ENCODE measurements around the gene TRAPPC1.
"Not testable (repeated sequence)": the region's sequence is repeated elsewhere in the genome, so short reads cannot be mapped to it uniquely, and the experiment has no call there.

TRAPPC1 gene

GRCh38 chr17:7931709-7932482 is at the start of gene TRAPPC1, which contains the start of gene CNTROB:
Gene TRAPPC1 (minus strand): TSS chr17:7931946. CDS start chr17:7931829, 117 bp downstream.
Gene CNTROB (plus strand): TSS chr17:7932206. CDS start chr17:7933080, 874 bp downstream.
- peak; percentile 98 for DNase-seq

- no peak for DNase-seq
These were observed 46.1 kb upstream of the TRAPPC1 start for GRCh38 chr17:7977805-7978204.

GRCh38 chr17:7977039-7977438 is 45.3 kb upstream of the TRAPPC1 start:
- DNase-seq = no peak

- DNase-seq = no peak
These were observed 42.9 kb upstream of the TRAPPC1 start for GRCh38 chr17:7974638-7975131.

DNA sequence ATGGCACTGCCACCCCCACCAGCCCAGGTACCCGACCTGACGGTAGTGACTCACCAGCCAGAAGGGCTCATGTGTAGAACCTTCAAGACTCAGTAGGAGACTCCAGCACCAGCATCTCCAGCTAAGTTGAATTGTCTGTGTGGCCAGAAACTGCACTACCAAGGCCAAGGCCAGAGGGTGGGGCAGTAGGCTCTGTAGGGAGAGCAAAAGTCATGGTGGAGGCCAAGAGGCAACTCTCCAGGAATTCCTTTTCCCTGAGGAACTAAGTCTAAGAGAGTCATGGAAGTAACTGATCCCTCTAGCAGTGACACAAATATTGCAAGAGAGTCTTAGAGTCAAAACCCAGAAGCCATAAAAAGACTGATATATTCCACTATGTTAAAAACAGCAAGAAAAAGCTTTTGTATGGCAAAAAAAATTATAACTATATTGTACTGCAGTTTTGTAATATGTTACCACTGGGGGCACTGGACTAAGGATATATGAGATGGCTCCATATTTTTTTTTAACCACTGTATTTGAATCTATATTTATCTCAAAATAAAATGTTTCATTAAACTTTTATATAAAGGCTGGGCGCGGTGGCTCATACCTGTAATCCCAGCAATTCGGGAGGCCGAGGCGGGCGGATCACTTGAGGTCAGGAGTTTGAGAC is 40.5 kb upstream of the TRAPPC1 start:
- no peak for DNase-seq

DNA sequence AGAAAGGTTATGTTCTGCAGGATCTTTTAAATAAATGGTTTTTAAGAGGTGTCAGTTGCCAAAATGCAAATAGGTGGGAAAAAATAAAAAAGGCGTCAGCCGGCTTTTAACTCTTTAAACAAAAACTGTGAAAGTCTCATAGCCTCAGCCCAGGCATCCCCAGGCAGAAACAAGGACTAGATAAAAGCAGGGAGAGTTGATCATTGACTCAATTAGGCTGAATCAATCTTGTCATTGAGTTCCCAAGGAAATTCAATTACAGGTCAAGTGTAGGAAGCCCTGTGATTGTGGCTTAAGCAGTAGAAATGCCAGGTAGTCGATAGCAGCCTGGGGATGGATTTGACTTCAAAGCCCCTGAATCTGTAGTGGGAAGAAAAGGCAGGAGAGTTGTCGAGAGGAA is 39.9 kb upstream of the TRAPPC1 start:
- DNase-seq = no peak

DNA sequence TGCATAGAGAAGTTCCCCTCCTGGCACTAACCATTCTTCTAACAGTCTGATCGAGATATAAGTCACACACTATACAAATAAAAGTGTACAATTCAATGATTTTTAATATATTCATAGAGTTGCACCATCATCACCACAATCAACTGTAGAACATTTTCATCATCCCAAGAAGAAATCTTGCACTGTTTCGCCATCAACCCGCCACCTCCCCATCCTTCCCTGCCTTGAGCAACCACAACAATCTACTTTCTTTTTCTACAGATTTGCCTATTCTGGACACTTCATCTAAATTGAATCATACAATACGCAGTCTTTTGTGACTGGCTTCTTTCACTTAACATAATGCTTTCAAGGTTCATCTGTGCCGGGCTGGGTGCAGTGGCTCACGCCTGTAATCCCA is 37.7 kb upstream of the TRAPPC1 start:
- no peak for DNase-seq

DNA sequence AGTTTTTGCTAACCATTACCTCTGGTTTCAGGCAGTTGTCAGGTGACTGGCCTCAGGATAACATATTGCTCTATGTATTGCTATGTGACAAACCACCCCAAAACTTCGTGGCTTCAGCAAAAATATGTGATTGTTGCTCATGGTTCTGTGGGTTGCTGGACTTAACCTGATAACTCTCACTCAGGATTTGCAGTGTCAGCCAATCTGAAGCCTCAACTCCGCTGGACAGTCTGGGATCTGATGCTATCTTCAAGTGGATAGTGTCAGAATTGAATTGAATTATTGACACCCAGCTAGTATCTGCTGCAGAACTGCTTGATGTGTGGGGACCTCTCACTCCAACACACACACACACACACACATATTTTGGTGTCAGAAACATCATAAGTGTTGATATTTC is 36.0 kb upstream of the TRAPPC1 start:
- no peak for DNase-seq

DNA sequence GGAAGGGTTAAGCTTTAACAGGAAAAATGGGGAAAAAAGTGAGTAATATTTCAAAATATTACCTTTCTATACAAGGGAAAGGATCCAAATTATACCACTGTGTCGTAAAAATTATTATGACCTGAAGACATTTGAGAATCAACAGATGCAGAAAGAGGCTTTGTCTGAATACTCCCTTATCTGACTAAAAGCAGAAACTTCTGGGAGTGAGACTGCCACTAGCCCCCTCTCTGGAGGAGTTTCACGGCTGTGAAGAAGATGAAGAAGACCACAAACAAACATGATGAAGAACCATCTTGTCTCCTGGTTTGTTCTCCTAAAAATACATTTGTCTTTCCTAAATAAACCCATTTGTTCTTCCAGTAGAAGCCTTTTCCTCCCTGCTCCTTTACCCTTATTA is 29.7 kb upstream of the TRAPPC1 start:
- DNase-seq = no peak

- DNase-seq = no peak
These were observed 27.9 kb upstream of the TRAPPC1 start for GRCh38 chr17:7959503-7960253.

DNA sequence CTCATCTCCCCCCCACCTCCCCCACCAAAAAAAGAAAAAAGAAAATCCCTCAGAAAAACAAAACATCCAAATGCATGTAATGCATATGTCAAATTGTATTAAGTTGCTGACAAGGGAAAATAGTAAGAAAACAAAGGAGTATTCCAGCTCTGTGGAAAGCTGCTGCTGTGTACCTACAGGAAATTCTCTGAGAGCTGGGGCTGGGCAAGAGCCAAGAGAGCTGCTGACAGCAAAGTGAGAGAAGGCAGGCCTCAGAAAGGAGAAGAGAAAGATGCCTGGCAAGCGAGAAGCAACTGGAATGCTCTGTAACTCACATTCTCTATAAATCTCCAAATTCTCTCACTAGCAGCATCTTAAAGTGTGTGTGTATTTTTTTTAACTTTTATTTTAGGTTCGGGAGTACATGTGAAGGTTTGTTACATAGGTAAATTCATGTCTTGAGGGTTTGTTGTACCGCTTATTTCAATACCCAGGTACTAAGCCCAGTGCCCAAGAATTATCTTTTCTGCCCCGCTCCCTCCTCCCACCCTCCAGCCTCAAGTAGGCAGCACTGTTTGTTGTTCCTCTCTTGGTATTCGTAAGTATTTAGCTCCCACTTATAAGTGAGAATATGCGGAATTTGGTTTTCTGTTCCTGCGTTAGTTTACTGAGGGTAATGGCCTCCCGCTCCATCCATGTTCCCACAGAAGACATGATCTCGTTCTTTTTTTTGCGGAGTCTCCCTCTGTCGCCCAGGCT is 24.7 kb upstream of the TRAPPC1 start:
- no peak for DNase-seq

- DNase-seq = no peak
These were observed 23.9 kb upstream of the TRAPPC1 start for GRCh38 chr17:7955414-7956227.

DNA sequence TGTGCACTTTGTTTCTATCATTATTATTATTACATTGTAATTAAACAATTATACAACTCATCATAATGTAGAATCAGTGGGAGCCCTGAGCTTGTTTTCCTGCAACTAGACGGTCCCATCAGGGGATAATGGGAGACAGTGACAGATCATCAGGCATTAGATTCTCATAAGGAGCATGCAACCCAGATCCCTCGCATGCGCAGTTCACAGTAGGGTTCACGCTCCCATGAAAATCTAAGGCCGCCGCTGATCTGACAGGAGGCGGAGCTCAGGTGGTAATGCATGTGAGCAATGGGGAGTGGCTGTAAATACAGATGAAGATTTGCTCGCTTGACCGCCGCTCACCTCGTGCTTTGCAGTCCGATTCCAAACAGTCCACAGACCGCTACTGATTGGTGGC is 21.5 kb upstream of the TRAPPC1 start:
- not testable (repeated sequence) for DNase-seq

- DNase-seq = no peak
These were observed 19.5 kb upstream of the TRAPPC1 start for GRCh38 chr17:7951143-7951792.

DNA sequence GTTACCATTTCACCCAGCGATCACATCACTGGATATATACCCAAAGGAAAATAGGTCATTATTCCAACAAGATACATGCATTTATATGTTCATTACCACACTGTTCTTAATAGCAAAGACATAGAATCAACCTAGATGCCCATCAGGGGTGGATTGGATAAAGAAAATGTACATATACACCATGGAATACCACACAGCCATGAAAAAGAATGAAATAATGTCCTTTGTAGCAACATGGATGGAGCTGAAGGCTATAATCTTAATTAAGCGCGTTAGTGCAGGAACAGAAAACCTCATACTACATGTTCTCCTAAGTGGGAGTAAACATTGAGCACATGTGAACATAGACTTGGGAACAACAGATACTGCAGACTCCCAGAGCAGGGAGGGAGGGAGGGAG is 18.8 kb upstream of the TRAPPC1 start:
- no peak for DNase-seq

- no peak for DNase-seq
These were observed 15.9 kb upstream of the TRAPPC1 start for GRCh38 chr17:7947651-7948050.

DNA sequence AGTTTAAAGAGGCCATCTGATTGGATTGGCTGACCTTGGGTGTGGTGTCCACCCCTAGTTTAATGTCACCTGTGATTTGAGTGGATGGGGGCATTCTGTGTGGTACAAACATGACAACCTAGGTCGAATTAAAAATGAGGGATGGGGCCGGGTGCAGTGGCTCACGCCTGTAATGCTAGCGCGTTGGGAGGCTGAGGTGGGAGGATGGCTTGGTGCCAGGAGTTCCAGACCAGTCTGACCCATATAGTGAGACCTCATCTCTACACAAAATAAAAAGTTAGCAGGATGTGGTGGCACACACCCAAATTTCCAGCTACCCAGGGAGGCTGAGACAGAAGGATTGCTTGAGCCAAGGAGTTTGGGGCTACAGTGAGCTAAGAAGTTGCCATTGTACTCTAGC is 14.7 kb upstream of the TRAPPC1 start:
- DNase-seq = no peak

DNA sequence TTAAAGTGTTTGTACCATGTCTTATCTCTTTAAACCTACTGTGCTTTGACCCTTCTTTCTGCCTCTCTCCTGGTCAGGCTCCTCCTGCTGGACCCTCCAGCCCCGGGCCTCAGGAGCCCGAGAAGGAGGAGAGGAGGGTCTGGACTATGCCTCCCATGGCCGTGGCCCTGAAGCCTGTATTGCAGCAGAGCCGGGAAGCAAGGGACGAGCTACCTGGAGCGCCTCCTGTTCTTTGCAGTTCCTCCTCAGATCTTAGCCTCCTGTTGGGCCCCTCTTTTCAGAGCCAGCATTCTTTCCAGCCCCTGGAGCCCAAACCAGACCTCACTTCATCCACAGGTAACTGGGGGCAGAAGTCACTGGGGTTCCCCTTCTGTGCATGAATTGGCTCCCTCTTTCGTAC is 13.9 kb upstream of the TRAPPC1 start:
- no peak for DNase-seq

DNA sequence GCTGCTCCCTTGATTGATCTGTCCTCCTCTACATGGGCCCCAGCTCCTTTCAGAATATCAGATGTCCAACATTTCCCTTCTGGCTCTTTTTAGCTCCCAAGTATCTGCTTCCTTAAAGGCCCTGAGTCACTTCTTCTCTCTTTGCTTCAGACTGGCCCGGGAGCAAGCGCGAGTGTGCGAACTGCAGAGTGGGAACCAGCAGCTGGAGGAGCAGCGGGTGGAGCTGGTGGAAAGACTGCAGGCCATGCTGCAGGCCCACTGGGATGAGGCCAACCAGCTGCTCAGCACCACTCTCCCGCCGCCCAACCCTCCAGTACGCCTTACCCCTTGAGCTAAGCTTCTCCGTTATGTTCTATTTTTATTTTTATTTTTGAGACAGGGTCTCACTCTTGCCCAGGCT is 12.6 kb upstream of the TRAPPC1 start:
- DNase-seq = no peak

GRCh38 chr17:7943291-7943690 is 11.5 kb upstream of the TRAPPC1 start:
- no peak for DNase-seq

DNA sequence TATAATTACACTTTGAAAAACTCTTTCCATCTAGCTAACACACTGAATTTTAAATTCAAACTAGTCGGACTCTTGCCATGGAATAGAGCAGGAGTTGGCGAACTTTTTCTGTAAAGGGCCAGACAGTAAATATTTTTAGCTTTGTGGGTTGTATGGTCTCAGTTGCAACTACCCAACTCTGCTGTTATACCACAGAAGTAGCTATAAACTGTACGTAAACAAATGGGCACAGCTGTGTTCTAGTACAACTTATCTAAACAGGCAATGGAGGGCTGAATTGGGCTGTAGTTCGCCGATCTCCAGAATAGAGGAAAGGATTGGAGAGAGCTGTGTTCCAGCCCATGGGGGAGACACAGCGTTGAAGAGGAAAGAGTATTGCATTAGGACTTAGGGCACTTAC is 9.0 kb upstream of the TRAPPC1 start:
- no peak for DNase-seq
